ENCODE data around the gene SLC6A19. TPM values are rescaled to one million over a fixed set of nuclear protein-coding genes. Genes with fewer than 3 reads are reported as not detected.

SLC6A19 gene
- total and polyA plus RNA-seq, 9 of the 15 experiments (the other 6 are each of a cell fraction or from before 2014, with no cell fraction given), result 0.03 to 1.6 (median 0.59) TPM

- TF ChIP-seq ZMIZ1 (IDR thresholded peaks at IDR 0.05; ENCODE audit: low read depth in 2 of 2, low read length in 2 of 2) (no peak), MIER1 (IDR thresholded peaks at IDR 0.05; ENCODE audit: low read depth) (no peak), CTBP1 (IDR thresholded peaks at IDR 0.05; ENCODE audit: borderline replicate concordance) (peak; percentile 62; the same call in 1 of the 2 replicates), HIVEP1 (CRISPR knock-in tag; IDR thresholded peaks at IDR 0.05) (no peak), PATZ1 (CRISPR knock-in tag; IDR thresholded peaks at IDR 0.05; ENCODE audit: borderline replicate concordance) (no peak), CXXC5 (CRISPR knock-in tag; IDR thresholded peaks at IDR 0.05) (peak; percentile 86), CBFA2T3 (IDR thresholded peaks at IDR 0.05) (peak; percentile 59), HDAC6 (IDR thresholded peaks at IDR 0.05; ENCODE audit: low read depth, low read length) (no peak), RCOR1 (IDR thresholded peaks at IDR 0.05; ENCODE audit: borderline replicate concordance in 1 of 2, low read depth in 2 of 2, low read length in 2 of 2) (0 out of 4 replicates have a peak, but pooled peaks of 1 of the 2 experiments have one; percentile 10), HNRNPK (IDR thresholded peaks at IDR 0.05; ENCODE audit: low read depth, low read length, poor library complexity, severe bottlenecking) (no peak), USF2 (CRISPR knock-in tag; IDR thresholded peaks at IDR 0.05) (0 out of 2 replicates have a peak, but pooled peaks have one; percentile 7), CREB1 (IDR thresholded peaks at IDR 0.05) (no peak), CREB1 (CRISPR knock-in tag; IDR thresholded peaks at IDR 0.05) (0 out of 2 replicates have a peak, but pooled peaks have one; percentile 42), MTA2 (IDR thresholded peaks at IDR 0.05; ENCODE audit: low read depth) (0 out of 2 replicates have a peak, but pooled peaks have one; percentile 29), TCF15 (CRISPR knock-in tag; IDR thresholded peaks at IDR 0.05) (no peak), FOSL1 (tag; conservative IDR thresholded peaks at IDR 0.05) (0 out of 2 replicates have a peak, but pooled peaks have one; percentile 31), CBFA2T2 (conservative IDR thresholded peaks at IDR 0.05) (peak; percentile 37; the same call in 1 of the 2 replicates), GATA2 (CRISPR knock-in tag; IDR thresholded peaks at IDR 0.05) (peak; percentile 62; the same call in 1 of the 2 replicates), L3MBTL2 (IDR thresholded peaks at IDR 0.05) (peak; percentile 51; the same call in 1 of the 2 replicates), DMBX1 (CRISPR knock-in tag; IDR thresholded peaks at IDR 0.05; ENCODE audit: borderline replicate concordance) (peak; percentile 18; the same call in 1 of the 2 replicates), MCM7 (IDR thresholded peaks at IDR 0.05) (no peak)
Observed at GRCh38 chr5:1239505-1240251, 38.3 kb downstream of the SLC6A19 start (continued).

All from K562 (cell line).